WTC11 (cell line): ENCODE measurements around the gene OR8G1.

Experiments
- CBFB ChIP-seq: sonication (generic); formaldehyde crosslinking; IDR thresholded peaks from 2 replicates; pipeline ENCODE4 v1.8.1; 2022; ENCODE audit warnings: mild to moderate bottlenecking, low read depth, missing genetic modification reagents
- CTCF ChIP-seq: fragments of 200-600 bp; IDR thresholded peaks from 2 replicates; pipeline ENCODE4 v1.8.0; 2022; ENCODE audit warnings: antibody characterized with exemption
- ESRRA ChIP-seq: sonication (generic); formaldehyde crosslinking; IDR thresholded peaks from 2 replicates; pipeline ENCODE4 v1.8.1; 2022; ENCODE audit warnings: mild to moderate bottlenecking, missing genetic modification reagents, borderline replicate concordance
- HMGXB4 ChIP-seq: sonication (generic); formaldehyde crosslinking; IDR thresholded peaks from 2 replicates; pipeline ENCODE4 v1.8.1; 2023; ENCODE audit warnings: mild to moderate bottlenecking, moderate library complexity, missing genetic modification reagents
- MXD4 ChIP-seq: fragments of 250-450 bp; sonication (Bioruptor Pico); IDR thresholded peaks from 2 replicates; pipeline ENCODE4 v1.8.0; 2021; ENCODE audit warnings: mild to moderate bottlenecking, moderate library complexity, borderline replicate concordance
- SP1 ChIP-seq: sonication (generic); formaldehyde crosslinking; conservative IDR thresholded peaks from 2 replicates; pipeline ENCODE4 v1.8.1; 2022; ENCODE audit warnings: missing genetic modification reagents
- TEAD4 ChIP-seq: sonication (generic); formaldehyde crosslinking; IDR thresholded peaks from 2 replicates; pipeline ENCODE4 v1.8.0; 2022; ENCODE audit warnings: mild to moderate bottlenecking, missing genetic modification reagents
- TP53 ChIP-seq: sonication (generic); formaldehyde crosslinking; IDR thresholded peaks from 2 replicates; pipeline ENCODE4 v1.8.1; 2023; ENCODE audit warnings: mild to moderate bottlenecking, missing genetic modification reagents
- ZBTB43 ChIP-seq: sonication (generic); formaldehyde crosslinking; IDR thresholded peaks from 2 replicates; pipeline ENCODE4 v1.8.1; 2023; ENCODE audit warnings: mild to moderate bottlenecking, missing genetic modification reagents
- ZNF263 ChIP-seq: sonication (generic); formaldehyde crosslinking; IDR thresholded peaks from 2 replicates; pipeline ENCODE4 v1.8.1; 2022; ENCODE audit warnings: low read depth, mild to moderate bottlenecking, moderate library complexity, missing genetic modification reagents
- ZNF423 ChIP-seq: fragments of 250-450 bp; sonication (Bioruptor Pico); IDR thresholded peaks from 2 replicates; pipeline ENCODE4 v2.1.2; 2022; ENCODE audit warnings: mild to moderate bottlenecking, moderate library complexity
- TF ChIP-seq, protein P1 (sequence below): sonication (generic); formaldehyde crosslinking; IDR thresholded peaks from 2 replicates; pipeline ENCODE4 v1.8.1; 2023; ENCODE audit warnings: mild to moderate bottlenecking, missing genetic modification reagents, moderate library complexity
- TF ChIP-seq, protein P2 (sequence below): sonication (generic); formaldehyde crosslinking; IDR thresholded peaks from 2 replicates; pipeline ENCODE4 v1.8.1; 2022; ENCODE audit warnings: low read depth, mild to moderate bottlenecking, moderate library complexity, missing genetic modification reagents, borderline replicate concordance

DNA sequence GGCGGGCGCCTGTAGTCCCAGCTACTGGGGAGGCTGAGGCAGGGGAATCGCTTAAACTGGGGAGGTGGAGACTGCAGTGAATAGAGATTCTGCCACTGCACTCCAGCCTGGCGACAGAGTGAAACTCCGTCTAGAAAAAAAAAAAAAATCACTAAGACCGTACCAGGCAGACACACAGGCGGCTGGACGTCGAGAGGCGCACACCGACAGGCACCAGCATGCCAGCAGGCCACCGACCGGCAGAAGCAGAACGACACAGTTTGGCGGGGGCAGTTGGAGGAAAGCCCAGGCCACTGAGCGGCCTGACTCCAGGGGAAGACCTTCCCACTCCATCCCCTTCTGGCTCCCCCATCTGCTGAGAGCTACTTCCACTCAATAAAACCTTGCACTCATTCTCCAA lies 40.2 kb upstream of the OR8G1 start:
- no peak for TF ChIP-seq ZNF423 (CRISPR knock-in tag)
- TF ChIP-seq ZNF263 (CRISPR knock-in tag) = no peak
- no peak for TF ChIP-seq CTCF
- TF ChIP-seq TP53 = no peak
- TF ChIP-seq, protein P1, sequence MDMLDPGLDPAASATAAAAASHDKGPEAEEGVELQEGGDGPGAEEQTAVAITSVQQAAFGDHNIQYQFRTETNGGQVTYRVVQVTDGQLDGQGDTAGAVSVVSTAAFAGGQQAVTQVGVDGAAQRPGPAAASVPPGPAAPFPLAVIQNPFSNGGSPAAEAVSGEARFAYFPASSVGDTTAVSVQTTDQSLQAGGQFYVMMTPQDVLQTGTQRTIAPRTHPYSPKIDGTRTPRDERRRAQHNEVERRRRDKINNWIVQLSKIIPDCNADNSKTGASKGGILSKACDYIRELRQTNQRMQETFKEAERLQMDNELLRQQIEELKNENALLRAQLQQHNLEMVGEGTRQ = no peak
- TF ChIP-seq, protein P2, sequence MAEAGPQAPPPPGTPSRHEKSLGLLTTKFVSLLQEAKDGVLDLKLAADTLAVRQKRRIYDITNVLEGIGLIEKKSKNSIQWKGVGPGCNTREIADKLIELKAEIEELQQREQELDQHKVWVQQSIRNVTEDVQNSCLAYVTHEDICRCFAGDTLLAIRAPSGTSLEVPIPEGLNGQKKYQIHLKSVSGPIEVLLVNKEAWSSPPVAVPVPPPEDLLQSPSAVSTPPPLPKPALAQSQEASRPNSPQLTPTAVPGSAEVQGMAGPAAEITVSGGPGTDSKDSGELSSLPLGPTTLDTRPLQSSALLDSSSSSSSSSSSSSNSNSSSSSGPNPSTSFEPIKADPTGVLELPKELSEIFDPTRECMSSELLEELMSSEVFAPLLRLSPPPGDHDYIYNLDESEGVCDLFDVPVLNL (CRISPR knock-in tag) = no peak
- TF ChIP-seq ZBTB43 = no peak
- no peak for TF ChIP-seq HMGXB4
- no peak for TF ChIP-seq TEAD4 (CRISPR knock-in tag)
- no peak for TF ChIP-seq ESRRA (CRISPR knock-in tag)
- TF ChIP-seq CBFB (CRISPR knock-in tag) = no peak
- no peak for TF ChIP-seq SP1 (CRISPR knock-in tag)
- TF ChIP-seq MXD4 (CRISPR knock-in tag) = no peak
